GM18517 (cell line): ENCODE data around the gene ATG9A.
A peak's percentile ranks its signal among the peaks of the same experiment; 100 is the strongest.

Experiments
- ATAC-seq: cut with Tn5 transposase; IDR thresholded peaks from one replicate; pipeline ENCODE4 v1.9.1; 2021; ENCODE audit warnings: mild to moderate bottlenecking, moderate library complexity; ENCODE audit not compliant: unreplicated experiment

Gene ATG9A

GRCh38 chr2:219178377-219179175, 50.9 kb downstream of the ATG9A start:
- peak; percentile 6 for ATAC-seq

- ATAC-seq, result peak; percentile 36
These were observed 51.7 kb downstream of the ATG9A start, which contains the start of gene RETREG2 for GRCh38 chr2:219177552-219178376. Gene RETREG2 (plus strand): TSS chr2:219178275. CDS start chr2:219178353, 78 bp downstream.

- peak; percentile 54 for ATAC-seq
These were observed 52.5 kb downstream of the ATG9A start, which contains the start of gene CNPPD1 for GRCh38 chr2:219176818-219177551. Gene CNPPD1 (minus strand): TSS chr2:219176925. CDS start chr2:219176828, 97 bp downstream.

DNA sequence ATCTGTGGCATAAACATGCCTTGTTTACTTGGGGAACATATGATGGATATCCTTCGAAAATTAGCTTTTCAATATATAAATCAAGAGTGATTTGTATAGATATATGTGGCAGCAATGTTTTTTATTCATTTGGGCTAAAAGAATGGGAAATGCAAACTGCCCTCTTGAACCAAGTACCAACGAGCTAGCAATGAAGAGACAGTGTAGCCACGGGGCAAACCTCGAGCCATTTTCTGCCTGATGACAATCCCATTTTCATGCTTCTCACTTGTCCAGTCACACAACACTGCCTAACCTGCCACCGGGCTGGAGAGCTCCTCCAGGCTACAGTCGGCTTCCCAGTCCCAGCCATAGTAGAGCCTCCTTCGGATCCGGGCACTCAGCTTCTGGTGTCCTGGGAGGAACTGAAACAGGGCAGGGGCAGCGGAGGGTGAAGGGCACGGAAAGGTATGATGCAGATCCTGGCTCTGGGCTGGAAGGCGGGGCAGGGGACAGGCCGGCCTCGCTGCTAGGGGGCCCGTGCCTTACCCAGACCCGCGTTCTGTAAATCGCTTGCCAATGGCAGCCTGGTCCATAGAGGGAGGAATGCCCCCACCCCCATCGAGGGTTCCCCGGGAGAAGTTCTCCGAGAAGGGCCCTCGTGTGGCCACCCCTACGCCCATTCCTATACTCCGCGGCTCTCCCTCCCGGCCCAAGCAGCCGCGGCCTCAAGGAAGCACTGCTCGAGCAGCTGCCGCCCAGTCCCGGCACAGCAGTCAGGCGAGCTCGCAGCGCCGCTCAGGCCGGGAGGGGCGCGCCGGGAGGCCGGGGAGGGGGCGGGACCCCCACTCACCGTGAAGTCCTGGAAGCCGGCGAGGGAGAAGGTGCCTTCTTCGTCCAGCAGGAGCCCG, 53.3 kb downstream of the ATG9A start:
- ATAC-seq, result peak; percentile 23

DNA sequence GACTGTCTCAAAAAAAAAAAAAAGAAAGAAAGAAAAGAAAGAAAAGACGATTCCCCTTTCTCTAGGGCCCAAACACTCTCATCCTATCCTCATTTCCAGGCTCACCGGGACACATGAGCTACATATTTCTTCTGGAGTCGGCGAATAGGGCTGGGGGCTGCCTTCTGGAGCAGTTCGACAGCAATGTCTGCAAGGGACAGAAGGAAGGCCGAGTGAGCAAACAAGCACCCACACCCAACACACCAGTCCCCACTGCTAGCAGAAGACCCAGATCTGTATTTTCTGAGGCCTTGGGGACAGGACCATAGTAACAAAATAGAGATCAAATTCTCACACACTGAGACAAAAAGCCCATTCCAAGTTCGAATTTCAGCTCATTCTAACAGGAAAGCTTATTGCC, 54.0 kb downstream of the ATG9A start:
- ATAC-seq, result no peak

DNA sequence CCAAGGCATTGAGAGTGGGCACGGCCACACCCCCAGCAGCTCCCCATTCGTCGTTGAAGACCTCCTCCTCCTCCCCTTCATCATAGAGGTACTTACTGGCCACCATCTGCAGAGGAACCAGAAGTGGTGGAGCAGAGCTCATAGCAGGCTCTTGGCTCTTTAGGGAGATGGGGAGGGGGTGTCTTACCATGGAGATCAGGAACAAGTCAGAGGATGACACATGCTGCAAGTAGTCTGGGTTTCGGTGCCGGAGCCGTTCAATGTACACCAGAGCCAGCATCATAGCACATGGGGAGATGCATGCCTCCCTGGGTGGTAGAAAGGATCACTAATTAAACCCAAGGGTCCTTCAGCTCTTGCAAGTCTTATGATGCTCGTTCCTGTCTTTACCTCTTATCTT, 54.6 kb downstream of the ATG9A start:
- no peak for ATAC-seq

GRCh38 chr2:219174146-219174545, 55.3 kb downstream of the ATG9A start:
- no peak for ATAC-seq

- ATAC-seq, result no peak
These were observed 56.3 kb downstream of the ATG9A start for GRCh38 chr2:219173176-219173575.

GRCh38 chr2:219172231-219173154, 56.9 kb downstream of the ATG9A start:
- no peak for ATAC-seq

- ATAC-seq, result no peak
These were observed 58.2 kb downstream of the ATG9A start for GRCh38 chr2:219171231-219171651.

GRCh38 chr2:219169930-219170654, 59.3 kb downstream of the ATG9A start, which contains the start of gene SLC23A3:
Gene SLC23A3 (minus strand): TSS chr2:219170029. CDS start chr2:219169984, 45 bp downstream.
- no peak for ATAC-seq
